PC-9 (cell line): ENCODE data around the gene CCDC194. TPM values are rescaled to one million over a fixed set of nuclear protein-coding genes. Genes with fewer than 3 reads are reported as not detected.
"Not testable (repeated sequence)": the region's sequence is repeated elsewhere in the genome, so short reads cannot be mapped to it uniquely, and the experiment has no call there.

ENCODE experiments used
- BruUV-seq: library from RNA; stranded (reverse); fragments of 400-500 nt; replicated peaks from 2 replicates; lab custom pipeline; 2021; lab: Mats Ljungman, UMichigan
- CTCF ChIA-PET: fragments of 300-600 bp; sonication (Branson Sonifier 250); formaldehyde crosslinking; loops from one replicate; lab custom pipeline; 2022; ENCODE audit warnings: antibody characterized with exemption; lab: Charles Lee
- POLR2A ChIA-PET: fragments of 300-600 bp; sonication (Branson Sonifier 250); formaldehyde crosslinking; loops from one replicate; lab custom pipeline; 2022; ENCODE audit warnings: antibody characterized with exemption; ENCODE audit not compliant: unreplicated experiment; lab: Charles Lee
- DNase-seq, 2 experiments: peaks; one replicate each; pipeline versions ENCODE4 v3.0.0 to v3.0.0-alpha.2; 2015 to 2022; ENCODE audit warnings: mixed read lengths in 1 of 2
- H2AFZ ChIP-seq: fragments of 200-600 bp; sonication (generic); 2 replicates; pipeline ENCODE4 v1.8.1; 2017; ENCODE audit warnings: antibody characterized with exemption
- H3F3A ChIP-seq: fragments of 200-600 bp; sonication (generic); 2 replicates; pipeline ENCODE4 v1.8.1; 2017; ENCODE audit warnings: antibody characterized with exemption, mild to moderate bottlenecking, low read depth; ENCODE audit not compliant: insufficient read depth
- H3K27ac ChIP-seq: fragments of 200-600 bp; sonication (generic); 2 replicates; pipeline ENCODE4 v1.6.1; 2016; ENCODE audit warnings: mixed run types
- H3K27me3 ChIP-seq: fragments of 200-600 bp; sonication (generic); 2 replicates; pipeline ENCODE4 v1.6.1; 2016; ENCODE audit warnings: low read depth, mixed run types; ENCODE audit not compliant: insufficient read depth
- H3K36me3 ChIP-seq: fragments of 200-600 bp; sonication (generic); 2 replicates; pipeline ENCODE4 v1.6.1; 2016; ENCODE audit warnings: low read depth, mixed run types
- H3K4me1 ChIP-seq: fragments of 200-600 bp; sonication (generic); replicated peaks from 2 replicates; pipeline ENCODE4 v1.6.1; 2016; ENCODE audit warnings: mixed run types; ENCODE audit not compliant: insufficient read depth
- H3K4me2 ChIP-seq: fragments of 200-600 bp; sonication (generic); 2 replicates; pipeline ENCODE4 v1.6.1; 2017; ENCODE audit warnings: mixed run types
- H3K4me3 ChIP-seq: fragments of 200-600 bp; sonication (generic); 2 replicates; pipeline ENCODE4 v1.6.1; 2016; ENCODE audit warnings: mixed run types
- H3K79me2 ChIP-seq: fragments of 200-600 bp; sonication (generic); 2 replicates; pipeline ENCODE4 v1.6.1; 2017; ENCODE audit warnings: low read depth, mixed run types
- H3K9me2 ChIP-seq: fragments of 200-600 bp; sonication (generic); 2 replicates; pipeline ENCODE4 v1.8.1; 2017; ENCODE audit warnings: mild to moderate bottlenecking; ENCODE audit not compliant: insufficient read depth
- H3K9me3 ChIP-seq: fragments of 200-600 bp; sonication (generic); 2 replicates; pipeline ENCODE4 v1.8.1; 2016; ENCODE audit warnings: low read depth; ENCODE audit not compliant: insufficient read depth
- H4K20me1 ChIP-seq: fragments of 200-600 bp; sonication (generic); 2 replicates; pipeline ENCODE4 v1.8.1; 2017; ENCODE audit not compliant: insufficient read depth
- EZH2 ChIP-seq: fragments of 200-600 bp; sonication (generic); IDR thresholded peaks from 2 replicates; pipeline ENCODE4 v1.8.0; 2017; ENCODE audit warnings: antibody characterized with exemption, low read depth
- intact Hi-C: fragments of 100-400 bp; cut with micrococcal nuclease; formaldehyde crosslinking; loops from one replicate; pipeline ENCODE4 v1.10.0; 2022; ENCODE audit not compliant: unreplicated experiment
- total RNA-seq: library from RNA; stranded (reverse); gene quantifications from 2 replicates; pipeline ENCODE4 v1.2.3, GENCODE V29; 2021
- TF ChIP-seq, protein P1 (sequence below): fragments of 200-600 bp; sonication (generic); conservative IDR thresholded peaks from 2 replicates; pipeline ENCODE4 v1.6.1; 2017; ENCODE audit warnings: mixed run types, antibody characterized with exemption, mild to moderate bottlenecking, moderate library complexity

CCDC194 gene
- total RNA-seq, 1 experiment from 2014 or later = not detected

DNA sequence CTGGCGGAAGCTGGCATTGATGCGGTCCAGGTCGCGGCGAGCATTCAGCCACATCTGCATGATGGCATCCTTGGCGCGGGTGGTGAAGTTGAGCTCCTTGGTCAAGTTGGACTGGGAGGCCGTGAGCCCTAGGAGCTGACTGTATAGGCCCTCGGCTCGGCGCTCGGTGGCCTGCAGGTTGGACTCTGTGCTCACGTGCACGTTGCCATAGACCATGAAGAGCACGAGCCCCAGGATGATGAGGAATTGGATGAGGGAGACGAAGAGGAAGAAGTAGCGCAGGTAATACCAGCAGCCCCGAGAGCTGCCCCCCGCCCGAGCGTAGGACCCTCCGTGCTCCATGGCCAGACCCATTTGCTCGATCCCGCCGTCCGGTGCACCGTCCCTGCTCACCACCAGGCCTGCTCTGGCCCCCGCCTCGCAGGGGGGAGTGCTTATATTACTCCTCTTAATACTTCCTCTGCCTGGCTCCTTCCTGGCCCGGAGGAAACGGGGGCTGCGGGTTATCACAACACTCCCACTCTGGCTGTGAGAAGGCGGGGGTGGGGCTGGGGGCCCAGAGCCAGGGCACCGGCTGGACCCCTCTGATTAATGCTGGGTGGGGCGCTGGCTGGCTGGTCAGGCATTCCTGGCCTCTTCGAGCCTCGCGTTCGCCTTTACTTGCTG lies 16.9 kb downstream of the CCDC194 start, which contains the start of gene PLVAP:
PLVAP (minus strand) TSS at position 408 of the 666 bp plus-strand sequence; CDS start at position 354, 54 bp downstream.
- Histone ChIP-seq H3K9me3 (no peaks in the 10 kb centered on the region), H3K27ac (no peak within 1 kb of the TSS), H2AFZ (no peak within 1 kb of the TSS), H3K4me2 (no peak within 1 kb of the TSS), H4K20me1 (no peaks in the 10 kb centered on the region), H3K36me3 (no peaks in the 10 kb centered on the region), H3K27me3 (peaks cover 7% of the 10 kb centered on the region; the same call in 1 of the 2 replicates), H3K4me1 (no peaks in the 10 kb centered on the region), H3K4me3 (no peak within 1 kb of the TSS), H3K9me2 (no peaks in the 10 kb centered on the region), H3F3A (0 out of 2 replicates have a peak, but pooled peaks cover under 1% of the 10 kb centered on the region), H3K79me2 (no peaks in the 10 kb centered on the region)
- no peak for DNase-seq
- BruUV-seq = no TSS peak
- ChIA-PET CTCF (interaction anchor here (0.6 kb wide), 1 partner anchor 19 kb away, joined by 3 read pairs; no protein-coding TSS in a partner anchor), POLR2A (no interaction called here)
- intact Hi-C loops = no loop called here
- TF ChIP-seq, protein P1, sequence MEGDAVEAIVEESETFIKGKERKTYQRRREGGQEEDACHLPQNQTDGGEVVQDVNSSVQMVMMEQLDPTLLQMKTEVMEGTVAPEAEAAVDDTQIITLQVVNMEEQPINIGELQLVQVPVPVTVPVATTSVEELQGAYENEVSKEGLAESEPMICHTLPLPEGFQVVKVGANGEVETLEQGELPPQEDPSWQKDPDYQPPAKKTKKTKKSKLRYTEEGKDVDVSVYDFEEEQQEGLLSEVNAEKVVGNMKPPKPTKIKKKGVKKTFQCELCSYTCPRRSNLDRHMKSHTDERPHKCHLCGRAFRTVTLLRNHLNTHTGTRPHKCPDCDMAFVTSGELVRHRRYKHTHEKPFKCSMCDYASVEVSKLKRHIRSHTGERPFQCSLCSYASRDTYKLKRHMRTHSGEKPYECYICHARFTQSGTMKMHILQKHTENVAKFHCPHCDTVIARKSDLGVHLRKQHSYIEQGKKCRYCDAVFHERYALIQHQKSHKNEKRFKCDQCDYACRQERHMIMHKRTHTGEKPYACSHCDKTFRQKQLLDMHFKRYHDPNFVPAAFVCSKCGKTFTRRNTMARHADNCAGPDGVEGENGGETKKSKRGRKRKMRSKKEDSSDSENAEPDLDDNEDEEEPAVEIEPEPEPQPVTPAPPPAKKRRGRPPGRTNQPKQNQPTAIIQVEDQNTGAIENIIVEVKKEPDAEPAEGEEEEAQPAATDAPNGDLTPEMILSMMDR = no peak
- TF ChIP-seq EZH2 = no peak

DNA sequence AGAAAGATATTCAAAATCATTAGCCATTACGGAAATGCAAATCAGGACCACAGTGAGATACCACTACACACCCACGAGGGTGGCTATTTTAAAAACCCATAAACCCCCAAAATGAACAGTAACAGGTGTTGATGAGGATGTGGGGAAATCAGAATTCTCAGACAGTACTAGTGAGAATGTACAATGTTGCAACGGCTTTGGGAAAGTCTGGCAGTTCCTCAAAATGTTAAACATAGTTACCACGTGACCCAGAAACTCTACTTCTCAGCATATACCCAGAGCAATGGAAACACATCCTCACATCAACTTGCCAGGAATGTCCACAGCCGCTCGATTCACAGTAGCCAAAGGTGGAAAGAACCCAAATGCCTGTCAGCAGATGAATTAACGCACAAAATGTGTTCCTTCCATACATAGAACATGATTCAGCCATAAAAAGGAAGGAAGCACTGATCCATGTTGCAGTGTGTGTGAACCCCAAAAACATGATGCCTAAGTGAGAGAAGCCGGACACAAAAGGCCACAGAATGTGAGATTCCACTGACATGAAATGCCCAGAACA lies 23.9 kb downstream of the CCDC194 start:
- TF ChIP-seq EZH2 = no peak

DNA sequence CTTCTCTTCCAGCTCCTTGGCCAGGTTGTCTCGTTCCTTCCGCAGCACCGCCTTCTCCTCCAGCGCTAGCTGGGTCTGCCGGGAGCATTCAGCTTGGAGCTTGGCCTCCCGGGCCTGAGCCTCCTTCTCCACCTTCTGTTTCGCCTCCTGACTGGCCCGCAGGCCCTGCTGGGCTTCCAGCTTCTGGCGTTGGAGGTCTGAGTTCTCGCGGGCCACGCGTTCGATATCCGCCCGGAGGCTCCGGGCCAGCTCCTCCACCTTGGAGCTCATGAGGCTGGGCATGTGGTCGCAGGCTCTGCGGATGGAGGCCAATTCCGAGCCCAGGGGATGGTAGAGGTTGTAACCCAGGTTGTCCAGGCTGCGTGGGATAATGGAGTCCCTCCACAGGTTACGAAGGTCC lies 28.6 kb downstream of the CCDC194 start:
- Histone ChIP-seq H3K27ac (no peak overlapping the region), H4K20me1 (no peaks in the 10 kb centered on the region), H3K4me3 (no peak overlapping the region), H3K79me2 (no peaks in the 10 kb centered on the region), H3K36me3 (no peaks in the 10 kb centered on the region), H3K27me3 (0 out of 2 replicates have a peak, but pooled peaks cover 6% of the 10 kb centered on the region), H3K9me2 (no peaks in the 10 kb centered on the region), H2AFZ (no peak overlapping the region), H3K4me1 (no peaks in the 10 kb centered on the region), H3K4me2 (no peak overlapping the region), H3K9me3 (no peaks in the 10 kb centered on the region), H3F3A (no peaks in the 10 kb centered on the region)
- no TSS peak for BruUV-seq
- ChIA-PET POLR2A (no interaction called here), CTCF (interaction anchor here (0.5 kb wide), 1 partner anchor 37 kb away, joined by 3 read pairs; no protein-coding TSS in a partner anchor)
- DNase-seq = no peak
- intact Hi-C loops = no loop called here
- TF ChIP-seq, protein P1 = no peak
- TF ChIP-seq EZH2 = no peak

More for the DNA sequence above, 23.9 kb downstream of the CCDC194 start:
- Histone ChIP-seq H2AFZ (no peak overlapping the region), H3K4me1 (no peaks in the 10 kb centered on the region), H3K27ac (no peak overlapping the region), H3F3A (peaks cover 7% of the 10 kb centered on the region), H3K4me2 (no peak overlapping the region), H3K27me3 (0 out of 2 replicates have a peak, but pooled peaks cover 4% of the 10 kb centered on the region), H3K79me2 (no peaks in the 10 kb centered on the region), H3K9me3 (no peaks in the 10 kb centered on the region), H3K9me2 (no peaks in the 10 kb centered on the region), H3K36me3 (no peaks in the 10 kb centered on the region), H4K20me1 (no peaks in the 10 kb centered on the region), H3K4me3 (no peak overlapping the region)
- no peak for DNase-seq
- POLR2A ChIA-PET = no interaction called here
- CTCF ChIA-PET = no interaction called here
- no TSS peak for BruUV-seq
- intact Hi-C loops = no loop called here

- H2AFZ ChIP-seq, H3K79me2 ChIP-seq, H3K4me2 ChIP-seq, H3F3A ChIP-seq, POLR2A ChIA-PET, DNase-seq, H3K27me3 ChIP-seq, H3K9me2 ChIP-seq, H3K36me3 ChIP-seq, H4K20me1 ChIP-seq, intact Hi-C loops, BruUV-seq, H3K27ac ChIP-seq, H3K9me3 ChIP-seq, H3K4me3 ChIP-seq, H3K4me1 ChIP-seq: not testable (repeated sequence)
- CTCF ChIA-PET = interaction anchor here (0.6 kb wide), 1 partner anchor 14 kb away, joined by 4 read pairs; no protein-coding TSS in a partner anchor
Measured at GRCh38 chr19:17363852-17364605, 30.0 kb downstream of the CCDC194 start.
